Stimulated activated CD8-positive, alpha-beta memory T cell treated with anti-CD3 and anti-CD28 coated beads, Interleukin-15, amount 100 ng/mL, for 48 hours (primary cell): Measurements from ENCODE around the gene NOC4L.
"Not testable (repeated sequence)": the region's sequence is repeated elsewhere in the genome, so short reads cannot be mapped to it uniquely, and the experiment has no call there.

Experiments used
- DNase-seq, 2 donors: peaks; one replicate each; pipeline ENCODE4 v3.0.0-alpha.2; 2020; ENCODE audit warnings: low read depth in 2 of 2

Gene NOC4L

GRCh38 chr12:132142679-132143335, 1.4 kb upstream of the NOC4L start:
- no peak for DNase-seq

- no peak for DNase-seq
These were observed 753 bp upstream of the NOC4L start for GRCh38 chr12:132143336-132144071.

- DNase-seq: no peak
These were observed 532 bp downstream of the NOC4L start for GRCh38 chr12:132144810-132145168.

DNA sequence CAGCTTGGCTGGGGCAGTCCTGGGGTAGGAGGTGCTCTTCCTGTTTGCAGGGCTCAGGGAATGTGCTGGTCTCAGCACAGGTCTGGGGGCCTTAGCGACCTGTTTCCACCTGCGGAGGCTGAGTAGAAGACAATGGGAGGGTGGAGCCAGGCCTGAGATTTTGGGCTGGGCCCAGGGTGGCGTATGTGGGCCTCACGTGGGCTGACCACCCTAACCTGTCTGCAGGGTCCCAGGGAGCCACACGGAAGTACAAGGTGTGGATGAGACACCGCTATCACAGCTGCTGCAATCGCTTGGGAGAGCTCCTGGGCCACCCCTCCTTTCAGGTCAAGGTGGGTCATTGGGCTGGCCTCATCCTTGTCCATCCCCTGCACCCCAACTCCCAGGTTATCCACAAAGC, 1.1 kb downstream of the NOC4L start:
- no peak for DNase-seq

- DNase-seq: no peak
These were observed 1.8 kb downstream of the NOC4L start for GRCh38 chr12:132146098-132146497.

DNA sequence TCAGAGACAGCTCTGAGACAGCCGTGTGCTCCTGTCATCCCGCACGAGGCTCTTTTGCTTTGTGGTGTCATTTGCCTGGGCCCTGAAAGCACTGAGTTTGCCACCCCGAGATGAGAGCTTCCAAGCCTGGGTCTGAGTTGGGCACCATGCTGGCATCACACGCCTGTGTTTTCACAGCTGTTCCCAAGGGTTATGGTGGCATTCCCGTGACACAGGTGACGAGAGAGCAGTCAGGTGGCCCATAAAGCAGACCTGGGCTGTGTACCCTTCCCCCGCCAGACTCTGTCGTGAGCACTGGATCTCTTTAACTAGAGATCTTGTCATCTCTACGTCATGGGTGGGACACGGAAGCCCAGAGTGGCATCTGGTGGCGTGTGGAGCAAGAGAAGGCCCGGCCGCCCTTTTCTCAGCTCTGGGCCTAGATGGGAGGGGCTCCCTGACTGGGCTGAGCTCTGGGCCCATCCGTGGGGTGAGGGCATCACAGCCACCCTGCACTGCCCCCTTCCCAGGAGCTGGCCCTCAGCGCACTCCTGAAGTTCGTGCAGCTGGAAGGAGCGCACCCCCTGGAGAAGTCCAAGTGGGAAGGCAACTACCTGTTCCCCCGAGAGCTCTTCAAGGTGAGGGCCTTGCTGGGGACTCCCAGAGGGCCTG, 2.6 kb downstream of the NOC4L start:
- DNase-seq: no peak

GRCh38 chr12:132147423-132148367, 3.4 kb downstream of the NOC4L start:
- no peak for DNase-seq

DNA sequence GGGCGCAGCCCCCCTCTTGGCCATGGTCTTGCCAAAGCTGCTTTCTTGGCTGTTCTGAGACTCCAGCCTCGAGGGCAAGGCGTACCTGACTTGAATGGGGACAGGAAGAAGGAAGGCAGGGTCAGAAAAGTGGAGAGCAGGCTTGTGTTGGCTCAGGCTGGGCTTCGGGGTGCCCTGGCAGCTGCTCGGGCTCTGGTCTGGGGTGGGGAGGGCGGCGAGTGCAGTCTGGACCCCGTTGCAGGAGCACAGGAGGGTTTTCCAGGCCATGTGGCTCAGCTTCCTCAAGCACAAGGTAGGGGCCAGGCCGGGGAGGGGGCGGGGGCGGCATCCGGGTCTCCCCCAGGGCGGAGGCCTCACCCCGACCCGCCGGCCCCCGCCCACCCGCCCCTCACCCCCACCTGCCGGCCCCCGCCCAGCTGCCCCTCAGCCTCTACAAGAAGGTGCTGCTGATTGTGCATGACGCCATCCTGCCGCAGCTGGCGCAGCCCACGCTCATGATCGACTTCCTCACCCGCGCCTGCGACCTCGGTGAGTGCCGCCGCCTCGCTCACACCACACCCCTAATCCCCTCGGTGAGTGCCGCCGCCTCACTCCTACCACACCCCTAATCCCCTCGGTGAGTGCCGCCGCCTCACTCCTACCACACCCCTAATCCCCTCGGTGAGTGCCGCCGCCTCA, 4.2 kb downstream of the NOC4L start:
- DNase-seq: no peak

DNA sequence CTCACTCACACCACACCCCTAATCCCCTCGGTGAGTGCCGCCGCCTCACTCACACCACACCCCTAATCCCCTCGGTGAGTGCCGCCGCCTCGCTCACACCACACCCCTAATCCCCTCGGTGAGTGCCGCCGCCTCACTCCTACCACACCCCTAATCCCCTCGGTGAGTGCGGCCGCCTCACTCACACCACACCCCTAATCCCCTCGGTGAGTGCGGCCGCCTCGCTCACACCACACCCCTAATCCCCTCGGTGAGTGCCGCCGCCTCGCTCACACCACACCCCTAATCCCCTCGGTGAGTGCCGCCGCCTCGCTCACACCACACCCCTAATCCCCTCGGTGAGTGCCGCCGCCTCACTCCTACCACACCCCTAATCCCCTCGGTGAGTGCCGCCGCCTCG, 5.3 kb downstream of the NOC4L start:
- DNase-seq: not testable (repeated sequence)

DNA sequence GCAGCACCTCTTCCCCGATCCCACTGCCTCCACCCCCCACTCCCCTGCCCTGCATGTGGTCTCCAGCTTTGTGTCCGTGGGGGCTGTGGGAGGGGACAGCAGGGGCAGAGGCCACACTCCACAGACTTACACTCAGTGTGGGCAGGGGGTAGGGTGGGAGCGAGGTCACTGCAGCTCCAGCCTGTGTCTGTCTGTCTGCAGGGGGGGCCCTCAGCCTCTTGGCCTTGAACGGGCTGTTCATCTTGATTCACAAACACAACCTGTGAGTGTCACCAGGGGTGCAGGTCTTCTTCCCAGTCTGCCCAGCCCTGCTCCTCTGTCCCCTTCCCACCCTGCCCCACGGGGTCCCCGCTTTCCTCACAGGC, 6.5 kb downstream of the NOC4L start:
- no peak for DNase-seq

DNA sequence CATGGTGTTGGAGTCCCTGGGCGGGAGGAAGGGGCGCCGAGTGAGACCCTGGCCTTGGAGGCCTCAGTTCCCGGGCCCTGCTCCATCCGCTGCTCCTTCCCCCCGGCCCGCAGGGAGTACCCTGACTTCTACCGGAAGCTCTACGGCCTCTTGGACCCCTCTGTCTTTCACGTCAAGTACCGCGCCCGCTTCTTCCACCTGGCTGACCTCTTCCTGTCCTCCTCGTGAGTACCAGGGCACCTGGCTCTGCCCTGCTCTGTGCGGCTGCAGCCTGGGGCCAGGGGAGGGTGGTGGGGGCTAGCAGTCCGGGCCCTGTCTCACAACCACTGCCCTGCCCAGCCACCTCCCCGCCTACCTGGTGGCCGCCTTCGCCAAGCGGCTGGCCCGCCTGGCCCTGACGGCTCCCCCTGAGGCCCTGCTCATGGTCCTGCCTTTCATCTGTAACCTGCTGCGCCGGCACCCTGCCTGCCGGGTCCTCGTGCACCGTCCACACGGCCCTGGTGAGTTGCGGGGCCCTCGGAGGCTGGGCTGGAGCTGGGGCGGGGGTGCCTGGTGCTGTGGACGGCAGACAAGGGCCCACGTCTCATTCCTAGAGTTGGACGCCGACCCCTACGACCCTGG, 7.0 kb downstream of the NOC4L start:
- DNase-seq: no peak

DNA sequence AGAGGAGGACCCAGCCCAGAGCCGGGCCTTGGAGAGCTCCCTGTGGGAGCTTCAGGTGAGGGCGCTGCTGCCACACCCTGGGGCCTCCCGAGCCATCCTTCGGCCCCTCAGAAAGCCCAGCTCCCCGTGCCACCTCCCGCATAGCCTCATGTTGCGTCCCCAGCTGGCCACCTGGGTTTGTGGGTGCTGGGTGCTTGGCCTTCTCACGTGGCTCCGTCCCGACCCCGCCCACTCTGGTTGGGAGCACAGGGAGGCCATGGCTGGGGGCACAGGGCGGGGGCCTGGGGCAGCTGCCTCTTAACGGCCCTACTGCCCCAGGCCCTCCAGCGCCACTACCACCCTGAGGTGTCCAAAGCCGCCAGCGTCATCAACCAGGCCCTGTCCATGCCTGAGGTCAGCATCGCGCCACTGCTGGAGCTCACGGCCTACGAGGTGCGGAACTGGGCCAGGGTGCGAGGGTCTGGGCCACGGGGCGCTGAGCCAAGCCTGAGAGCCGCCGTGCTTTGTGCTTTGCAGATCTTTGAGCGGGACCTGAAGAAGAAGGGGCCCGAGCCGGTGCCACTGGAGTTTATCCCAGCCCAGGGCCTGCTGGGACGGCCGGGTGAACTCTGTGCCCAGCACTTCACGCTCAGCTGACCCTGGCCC, 7.6 kb downstream of the NOC4L start:
- DNase-seq: no peak

DNA sequence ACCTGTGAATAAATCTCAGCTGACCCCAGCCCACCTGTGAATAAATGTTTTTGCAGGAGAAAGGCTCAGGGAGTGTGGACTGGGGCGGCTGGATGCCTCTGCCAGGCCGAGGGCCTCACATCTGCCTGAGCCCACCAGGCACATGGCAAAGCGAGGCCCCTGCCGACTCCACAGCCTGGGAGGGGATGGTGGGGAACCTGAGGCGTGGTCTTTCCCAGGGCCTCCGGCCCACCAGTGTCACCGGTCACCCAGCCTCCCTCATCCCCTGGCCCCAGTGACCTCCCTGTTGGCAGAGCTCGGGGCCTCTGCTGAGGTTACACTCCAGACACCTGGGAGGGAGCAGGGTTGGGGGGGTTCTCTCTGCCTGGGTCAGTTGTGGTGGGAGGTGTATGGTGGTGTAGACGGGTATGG, 8.2 kb downstream of the NOC4L start:
- no peak for DNase-seq

DNA sequence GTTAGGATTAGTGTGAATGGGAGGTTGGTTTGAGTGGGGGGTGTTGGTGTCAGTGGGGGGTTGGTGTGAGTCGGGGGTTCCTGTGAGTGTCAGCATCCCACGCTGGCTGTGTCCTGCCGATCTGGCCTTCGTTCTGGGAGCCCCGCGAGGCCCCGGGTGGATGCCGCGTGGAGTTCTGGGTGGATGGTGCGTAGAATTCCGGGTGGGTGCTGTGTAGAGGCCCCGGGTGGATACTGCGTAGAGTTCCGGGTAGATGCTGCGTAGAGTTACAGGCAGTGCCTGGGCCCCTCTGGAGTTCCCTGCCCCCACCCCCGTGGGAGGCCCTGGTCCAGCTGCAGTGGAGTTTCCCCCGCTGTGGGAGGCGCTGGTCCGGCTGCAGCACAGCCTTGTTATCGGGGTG, 8.7 kb downstream of the NOC4L start:
- DNase-seq: no peak

DNA sequence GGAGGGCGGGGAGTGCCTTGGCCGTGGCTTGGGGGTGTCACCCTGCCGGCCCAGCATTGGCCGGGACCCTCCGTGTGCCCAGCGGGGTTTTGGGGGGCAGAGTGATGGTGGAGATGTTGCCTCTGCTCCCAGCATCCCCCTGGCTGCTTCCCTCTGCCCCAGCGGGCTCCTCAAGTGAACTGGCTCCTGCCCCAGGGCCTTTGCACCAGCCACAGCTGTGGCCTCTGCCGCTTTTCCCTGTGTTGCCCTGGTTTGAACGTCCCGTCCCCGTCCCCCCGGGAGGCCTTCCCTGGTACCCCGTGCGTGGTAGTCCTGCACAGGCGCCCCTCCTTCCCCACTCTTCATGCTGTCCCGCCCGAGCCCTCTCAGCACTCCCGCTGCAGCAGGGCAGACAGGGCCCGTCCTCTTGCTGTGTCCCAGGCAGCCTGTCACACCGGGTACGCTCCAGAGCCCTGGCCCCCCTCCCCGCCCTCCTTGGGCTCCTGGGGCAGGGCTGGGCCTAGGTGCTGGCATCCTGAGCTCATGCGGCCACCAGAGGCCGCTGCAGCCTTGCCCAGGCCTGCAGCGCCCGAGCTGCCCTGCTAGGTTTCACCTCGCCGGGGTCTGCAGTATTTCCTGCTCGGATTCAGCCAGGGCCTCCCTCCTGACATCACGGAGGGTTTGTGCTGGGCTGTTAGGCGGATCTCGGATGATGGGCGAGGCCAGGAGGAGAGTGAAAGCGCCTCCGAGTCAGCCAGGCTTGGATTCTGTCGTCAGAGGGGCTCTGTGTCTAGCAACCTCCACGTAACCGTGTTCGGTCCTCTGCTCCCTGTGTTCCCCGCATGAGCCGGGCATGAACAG, 9.5 kb downstream of the NOC4L start:
- peak; percentile 52 to 54 for DNase-seq

GRCh38 chr12:132154341-132154761, 10.1 kb downstream of the NOC4L start:
- no peak for DNase-seq

GRCh38 chr12:132154941-132155770, 10.9 kb downstream of the NOC4L start:
- no peak for DNase-seq

- DNase-seq: no peak
These were observed 11.7 kb downstream of the NOC4L start for GRCh38 chr12:132155771-132156572.
